ENCODE results near the gene LAPTM5. TPM values are rescaled to one million over a fixed set of nuclear protein-coding genes. Genes with fewer than 3 reads are reported as not detected.

The LAPTM5 gene
- total RNA-seq, 6 donors from 2014 or later, result 148 to 624 (median 225) TPM

GRCh38 chr1:30777904-30778153, 20.3 kb upstream of the LAPTM5 start:
- no peak overlapping the region for H3K4me3 ChIP-seq
- peaks cover 3 to 16% (median 5%) of the 10 kb centered on the region in 4 donors for H3K4me1 ChIP-seq
- ATAC-seq (ENCODE audit: low FRiP score in 2 of 2) (no peak), DNase-seq (no peak)
- H3K27ac ChIP-seq, result no peak overlapping the region
- no peaks in the 10 kb centered on the region for H3K9me3 ChIP-seq
- TF ChIP-seq POLR2A (IDR thresholded peaks at IDR 0.05), result no peak
- TF ChIP-seq CTCF (IDR thresholded peaks at IDR 0.05), result no peak
- TF ChIP-seq POLR2AphosphoS5 (IDR thresholded peaks at IDR 0.05), result no peak
- no peak for TF ChIP-seq EP300 (IDR thresholded peaks at IDR 0.05)
- WGBS, 2 donors, result 61% methylated on average over 4 of the region's 4 CpGs; no CpG with 5 or more reads in 1 of the 2 donors
- no peaks in the 10 kb centered on the region for H3K27me3 ChIP-seq
- H3K36me3 ChIP-seq, result no peaks in the 10 kb centered on the region

DNA sequence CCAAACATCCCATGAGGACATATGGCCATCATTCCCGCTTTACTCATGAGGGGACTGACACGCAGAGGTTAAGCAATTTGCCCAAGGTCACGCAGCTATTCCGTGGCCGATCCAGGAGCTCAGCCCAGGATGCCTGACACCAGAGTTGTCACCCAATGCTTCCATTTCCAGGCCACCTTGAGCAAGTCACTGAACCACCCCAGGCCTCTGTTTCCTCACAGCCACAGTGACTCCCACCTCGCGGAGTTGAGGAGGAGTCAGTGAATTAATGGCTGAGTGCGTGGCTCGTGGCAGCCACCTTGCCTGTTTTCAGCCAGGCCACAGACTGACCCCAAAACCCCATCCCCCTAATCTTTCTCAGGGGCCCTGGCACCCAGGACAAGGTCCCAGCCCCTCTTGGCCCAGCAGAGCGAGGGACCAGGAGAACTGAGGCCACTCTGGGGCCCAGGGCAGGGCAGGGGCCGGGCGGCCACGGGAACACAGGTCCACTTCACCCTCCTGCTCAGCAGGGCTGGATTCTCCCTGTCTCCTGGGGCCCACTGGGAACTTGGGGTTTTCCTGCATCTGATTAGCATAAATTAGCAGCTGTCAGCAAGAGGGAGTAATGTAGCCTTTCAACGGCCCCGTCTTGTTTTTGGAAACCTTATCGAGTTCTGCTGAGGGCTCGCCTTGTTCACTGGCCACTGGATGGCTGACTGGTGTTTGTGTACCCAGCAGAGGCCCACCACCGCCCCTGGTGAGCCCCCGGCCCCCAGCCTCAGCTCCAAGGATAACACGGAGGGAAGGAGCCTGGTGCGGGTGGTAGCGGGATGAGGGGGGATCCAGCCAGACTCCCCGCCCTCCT, 19.7 kb upstream of the LAPTM5 start:
- TF ChIP-seq EP300 (IDR thresholded peaks at IDR 0.05) (no peak), POLR2AphosphoS5 (IDR thresholded peaks at IDR 0.05) (no peak), POLR2A (IDR thresholded peaks at IDR 0.05) (no peak), CTCF (IDR thresholded peaks at IDR 0.05) (no peak)
- Histone ChIP-seq H3K27ac (no peak overlapping the region), H3K27me3 (no peaks in the 10 kb centered on the region), H3K36me3 (no peaks in the 10 kb centered on the region), H3K4me1 (peaks cover 0 to 10% (median 0%) of the 10 kb centered on the region in 4 donors), H3K4me3 (no peak overlapping the region), H3K9me3 (no peaks in the 10 kb centered on the region)
- WGBS, 2 donors, result 88 to 89% methylated on average over 16 to 23 of the region's 23 CpGs
- DNase-seq (peak in 1 of 2 donors; percentile 66), ATAC-seq (ENCODE audit: low FRiP score in 2 of 2) (no peak)

DNA sequence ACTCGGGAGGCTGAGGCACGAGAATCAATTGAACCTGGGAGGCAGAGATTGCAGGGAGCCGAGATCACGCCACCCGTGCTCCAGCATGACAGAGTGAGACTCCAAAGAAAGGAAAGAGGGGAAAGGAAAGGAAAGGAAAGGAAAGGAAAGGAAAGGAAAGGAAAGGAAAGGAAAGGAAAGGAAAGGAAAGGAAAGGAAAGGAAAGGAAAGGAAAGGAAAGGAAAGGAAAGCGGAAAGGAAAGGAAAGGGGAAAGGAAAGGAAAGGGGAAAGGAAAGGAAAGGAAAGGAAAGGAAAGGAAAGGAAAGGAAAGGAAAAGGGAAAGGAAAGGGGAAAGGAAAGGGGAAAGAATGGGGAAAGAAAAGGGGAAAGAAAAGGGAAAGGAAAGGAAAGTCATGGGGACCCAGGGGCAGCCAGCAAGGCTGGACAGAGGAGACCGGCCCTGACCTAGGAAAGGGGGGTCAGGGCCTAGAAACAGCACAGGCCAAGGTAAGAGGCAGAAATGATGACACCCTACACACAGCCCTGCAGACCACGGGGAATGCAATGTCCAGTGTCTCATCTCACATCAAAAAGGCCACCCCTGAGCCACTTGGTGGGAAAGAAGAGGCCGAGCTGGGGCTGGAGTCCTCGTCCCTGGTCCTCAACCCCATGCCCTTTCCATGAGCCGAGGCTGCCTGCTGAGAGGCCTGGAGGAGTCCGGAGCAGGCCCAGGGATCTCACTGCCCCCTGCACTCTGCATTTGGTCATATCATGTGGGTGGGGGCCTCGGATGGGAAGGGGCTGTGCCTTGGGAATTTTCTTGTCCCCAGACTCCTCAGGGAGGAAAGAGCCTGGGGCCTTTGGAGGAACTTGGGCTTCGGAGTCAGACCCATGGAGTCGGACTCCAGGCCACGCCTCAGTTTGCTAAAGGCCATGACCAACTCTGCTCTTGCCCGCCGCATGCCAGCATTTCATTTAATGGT, 18.8 kb upstream of the LAPTM5 start:
- H3K4me3 ChIP-seq, result no peak overlapping the region
- DNase-seq (no peak), ATAC-seq (ENCODE audit: low FRiP score in 2 of 2) (no peak)
- H3K9me3 ChIP-seq, result no peaks in the 10 kb centered on the region
- peaks cover 0 to 8% (median 0%) of the 10 kb centered on the region in 4 donors for H3K4me1 ChIP-seq
- no peak overlapping the region for H3K27ac ChIP-seq
- WGBS, 2 donors, result 89 to 93% methylated on average over 12 to 17 of the region's 18 CpGs
- H3K36me3 ChIP-seq, result no peaks in the 10 kb centered on the region
- no peaks in the 10 kb centered on the region for H3K27me3 ChIP-seq
- no peak for TF ChIP-seq CTCF (IDR thresholded peaks at IDR 0.05)
- TF ChIP-seq EP300 (IDR thresholded peaks at IDR 0.05), result no peak
- no peak for TF ChIP-seq POLR2AphosphoS5 (IDR thresholded peaks at IDR 0.05)
- no peak for TF ChIP-seq POLR2A (IDR thresholded peaks at IDR 0.05)

DNA sequence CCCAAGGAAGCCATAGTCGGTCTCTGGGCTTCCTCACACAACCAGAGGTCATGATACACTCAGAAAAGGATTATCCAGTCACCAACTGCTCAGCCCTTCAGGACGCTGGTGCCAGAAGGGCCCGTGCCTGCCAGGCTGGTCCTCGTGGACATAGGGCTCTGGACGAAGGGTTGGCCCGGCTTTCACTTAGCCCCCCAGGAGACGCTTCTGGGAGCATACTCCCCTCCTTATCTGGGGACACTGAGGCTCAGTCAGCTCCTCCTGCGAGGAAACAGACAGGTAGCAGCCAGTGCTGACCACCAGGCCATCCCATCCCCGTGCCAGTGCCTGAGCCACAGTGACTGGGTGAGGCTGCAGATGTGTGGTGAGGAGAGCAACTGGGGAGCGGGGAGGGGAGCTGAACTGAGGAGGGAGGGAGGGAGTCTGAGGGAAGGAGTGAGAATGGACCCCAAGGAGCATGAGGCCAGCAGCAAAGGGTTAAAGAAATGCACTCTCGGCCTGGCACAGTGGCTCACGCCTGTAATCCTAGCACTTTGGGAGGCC, 17.9 kb upstream of the LAPTM5 start:
- Histone ChIP-seq H3K27me3 (no peaks in the 10 kb centered on the region), H3K36me3 (no peaks in the 10 kb centered on the region), H3K4me3 (no peak overlapping the region), H3K27ac (no peak overlapping the region), H3K4me1 (peaks cover 0 to 8% (median 0%) of the 10 kb centered on the region in 4 donors), H3K9me3 (no peaks in the 10 kb centered on the region)
- ATAC-seq (ENCODE audit: low FRiP score in 2 of 2) (no peak), DNase-seq (no peak)
- no peak for TF ChIP-seq CTCF (IDR thresholded peaks at IDR 0.05)
- no peak for TF ChIP-seq POLR2AphosphoS5 (IDR thresholded peaks at IDR 0.05)
- TF ChIP-seq EP300 (IDR thresholded peaks at IDR 0.05), result no peak
- TF ChIP-seq POLR2A (IDR thresholded peaks at IDR 0.05), result no peak
- WGBS, 2 donors, result 83 to 84% methylated on average over 11 of the region's 12 CpGs

Data from upper lobe of left lung (tissue), 6 donors.